ENCODE data around the gene ARNT2.

- no peak for TF ChIP-seq POLR2AphosphoS5 (IDR thresholded peaks at IDR 0.05)
- TF ChIP-seq CTCF (IDR thresholded peaks at IDR 0.05), result no peak
- TF ChIP-seq POLR2A (IDR thresholded peaks at IDR 0.05), result no peak
These were observed 231.8 kb downstream of the ARNT2 start for GRCh38 chr15:80635953-80636352.
